HEK293 (cell line): ENCODE data around the gene RAB8A.

Experiments
- HOXD13 ChIP-seq: sonication (generic); formaldehyde crosslinking; IDR thresholded peaks from 2 replicates; pipeline ENCODE4 v1.8.0; 2022; ENCODE audit warnings: missing genetic modification reagents, borderline replicate concordance
- ZBTB21 ChIP-seq: fragments of 450-650 bp; formaldehyde crosslinking; IDR thresholded peaks from 2 replicates; pipeline ENCODE4 v1.5.1; 2017; ENCODE audit warnings: missing biosample characterization, missing genetic modification characterization
- ZBTB48 ChIP-seq: fragments of 450-650 bp; formaldehyde crosslinking; IDR thresholded peaks from 2 replicates; pipeline ENCODE4 v1.5.1; 2016; ENCODE audit warnings: missing biosample characterization, missing genetic modification characterization
- ZFP3 ChIP-seq: fragments of 450-650 bp; formaldehyde crosslinking; IDR thresholded peaks from 2 replicates; pipeline ENCODE4 v1.5.1; 2016; ENCODE audit warnings: low read depth, missing biosample characterization, missing genetic modification characterization
- ZNF132 ChIP-seq: fragments of 450-650 bp; formaldehyde crosslinking; IDR thresholded peaks from 2 replicates; pipeline ENCODE4 v1.5.1; 2017; ENCODE audit warnings: missing biosample characterization, missing genetic modification characterization, borderline replicate concordance
- ZNF211 ChIP-seq: fragments of 450-650 bp; formaldehyde crosslinking; IDR thresholded peaks from 2 replicates; pipeline ENCODE4 v1.5.1; 2016; ENCODE audit warnings: low read depth, missing biosample characterization, missing genetic modification characterization
- ZNF24 ChIP-seq: fragments of 450-650 bp; formaldehyde crosslinking; IDR thresholded peaks from 2 replicates; pipeline ENCODE4 v1.5.1; 2016; ENCODE audit warnings: missing biosample characterization, missing genetic modification characterization
- ZNF274 ChIP-seq, 2 experiments: fragments of 200-500 bp in 1 of 2; fragments of 450-650 bp in 1 of 2; sonication (Bioruptor generic) in 1 of 2; formaldehyde crosslinking in 1 of 2; IDR thresholded peaks; 2 replicates each; pipeline versions ENCODE4 v1.5.1 to v1.6.1; 2014 to 2016; ENCODE audit warnings: borderline replicate concordance in 1 of 2, inconsistent platforms in 1 of 2, low read length in 1 of 2, missing biosample characterization in 1 of 2, missing genetic modification characterization in 1 of 2
- ZNF280D ChIP-seq: fragments of 450-650 bp; formaldehyde crosslinking; IDR thresholded peaks from 2 replicates; pipeline ENCODE4 v1.5.1; 2016; ENCODE audit warnings: missing biosample characterization, missing genetic modification characterization
- ZNF335 ChIP-seq: fragments of 450-650 bp; formaldehyde crosslinking; conservative IDR thresholded peaks from 2 replicates; pipeline ENCODE4 v1.5.1; 2016; ENCODE audit warnings: missing biosample characterization, missing genetic modification characterization
- ZNF416 ChIP-seq: fragments of 450-650 bp; formaldehyde crosslinking; IDR thresholded peaks from 2 replicates; pipeline ENCODE4 v1.5.1; 2016; ENCODE audit warnings: missing biosample characterization, missing genetic modification characterization
- ZNF426 ChIP-seq: fragments of 450-650 bp; formaldehyde crosslinking; IDR thresholded peaks from 2 replicates; pipeline ENCODE4 v1.5.1; 2017; ENCODE audit warnings: missing biosample characterization, missing genetic modification characterization, mild to moderate bottlenecking, inconsistent platforms, moderate library complexity
- ZNF560 ChIP-seq: fragments of 450-650 bp; formaldehyde crosslinking; IDR thresholded peaks from 2 replicates; pipeline ENCODE4 v1.5.1; 2017; ENCODE audit warnings: missing biosample characterization, missing genetic modification characterization, borderline replicate concordance
- ZNF621 ChIP-seq: fragments of 450-650 bp; formaldehyde crosslinking; IDR thresholded peaks from 2 replicates; pipeline ENCODE4 v1.5.1; 2017; ENCODE audit warnings: missing biosample characterization, missing genetic modification characterization
- ZNF623 ChIP-seq: fragments of 450-650 bp; formaldehyde crosslinking; IDR thresholded peaks from 2 replicates; pipeline ENCODE4 v1.5.1; 2016; ENCODE audit warnings: missing biosample characterization, missing genetic modification characterization
- ZNF664 ChIP-seq: fragments of 450-650 bp; formaldehyde crosslinking; IDR thresholded peaks from 2 replicates; pipeline ENCODE4 v1.5.1; 2016; ENCODE audit warnings: missing biosample characterization, missing genetic modification characterization
- ZNF747 ChIP-seq: fragments of 450-650 bp; formaldehyde crosslinking; IDR thresholded peaks from 2 replicates; pipeline ENCODE4 v1.5.1; 2016; ENCODE audit warnings: missing biosample characterization, missing genetic modification characterization
- ZNF785 ChIP-seq: fragments of 450-650 bp; formaldehyde crosslinking; IDR thresholded peaks from 2 replicates; pipeline ENCODE4 v1.5.1; 2016; ENCODE audit warnings: missing biosample characterization, missing genetic modification characterization
- ZSCAN16 ChIP-seq: fragments of 450-650 bp; formaldehyde crosslinking; IDR thresholded peaks from 2 replicates; pipeline ENCODE4 v1.5.1; 2016; ENCODE audit warnings: missing biosample characterization, missing genetic modification characterization
- ZSCAN18 ChIP-seq: fragments of 450-650 bp; formaldehyde crosslinking; IDR thresholded peaks from 2 replicates; pipeline ENCODE4 v1.5.1; 2016; ENCODE audit warnings: missing biosample characterization, missing genetic modification characterization
- ZSCAN30 ChIP-seq: fragments of 450-650 bp; IDR thresholded peaks from 2 replicates; pipeline ENCODE4 v1.5.1; 2018; ENCODE audit warnings: missing biosample characterization, mild to moderate bottlenecking, missing genetic modification characterization, moderate library complexity
- TF ChIP-seq, protein P1 (sequence below): fragments of 450-650 bp; formaldehyde crosslinking; IDR thresholded peaks from 2 replicates; pipeline ENCODE4 v1.5.1; 2016; ENCODE audit warnings: missing biosample characterization, missing genetic modification characterization
- TF ChIP-seq, protein P2 (sequence below): fragments of 450-650 bp; formaldehyde crosslinking; IDR thresholded peaks from 2 replicates; pipeline ENCODE4 v1.5.1; 2017; ENCODE audit warnings: missing biosample characterization, missing genetic modification characterization
- TF ChIP-seq, protein P3 (sequence below): fragments of 450-650 bp; formaldehyde crosslinking; IDR thresholded peaks from 2 replicates; pipeline ENCODE4 v1.5.1; 2016; ENCODE audit warnings: missing biosample characterization, missing genetic modification characterization
- TF ChIP-seq, protein P4 (sequence below): fragments of 450-650 bp; formaldehyde crosslinking; IDR thresholded peaks from 2 replicates; pipeline ENCODE4 v1.5.1; 2016; ENCODE audit warnings: missing biosample characterization, missing genetic modification characterization

The RAB8A gene

DNA sequence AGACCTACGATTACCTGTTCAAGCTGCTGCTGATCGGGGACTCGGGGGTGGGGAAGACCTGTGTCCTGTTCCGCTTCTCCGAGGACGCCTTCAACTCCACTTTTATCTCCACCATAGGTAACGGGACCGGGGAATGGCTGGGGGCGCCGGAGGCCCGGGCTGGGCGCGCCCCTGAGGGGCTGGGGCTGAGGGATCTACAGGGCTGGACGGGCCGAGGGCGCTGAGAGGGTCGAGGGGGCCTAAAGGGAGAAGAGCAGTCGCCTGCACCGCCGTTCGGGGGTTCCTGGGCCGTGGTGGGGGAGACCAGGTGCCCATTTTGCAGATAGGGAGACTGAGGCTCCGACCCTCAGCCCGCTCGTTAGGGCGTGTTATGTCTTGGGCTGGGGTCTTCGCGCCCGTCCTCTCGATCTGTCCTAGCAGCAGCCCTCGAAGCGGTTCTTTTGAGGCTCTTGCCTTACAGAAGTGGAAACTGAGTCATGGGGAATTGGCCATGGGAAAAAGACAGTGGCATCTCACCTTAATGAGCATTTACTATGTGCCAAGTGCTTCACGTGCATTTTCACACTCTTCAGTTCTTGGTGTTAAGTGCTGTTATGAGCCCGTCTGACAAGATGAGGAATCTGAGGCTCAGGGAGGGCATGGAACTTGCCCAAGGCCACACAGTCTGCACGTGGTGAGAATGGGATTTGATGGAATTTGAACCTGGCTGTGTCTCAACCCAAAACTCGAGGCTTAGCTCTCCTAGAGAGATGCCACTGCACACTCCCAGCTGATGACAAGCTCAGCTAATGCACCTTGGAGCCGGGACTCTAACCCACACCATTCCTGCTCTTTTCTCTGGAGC, 442 bp downstream of the RAB8A start (continued):
- TF ChIP-seq, protein P1, sequence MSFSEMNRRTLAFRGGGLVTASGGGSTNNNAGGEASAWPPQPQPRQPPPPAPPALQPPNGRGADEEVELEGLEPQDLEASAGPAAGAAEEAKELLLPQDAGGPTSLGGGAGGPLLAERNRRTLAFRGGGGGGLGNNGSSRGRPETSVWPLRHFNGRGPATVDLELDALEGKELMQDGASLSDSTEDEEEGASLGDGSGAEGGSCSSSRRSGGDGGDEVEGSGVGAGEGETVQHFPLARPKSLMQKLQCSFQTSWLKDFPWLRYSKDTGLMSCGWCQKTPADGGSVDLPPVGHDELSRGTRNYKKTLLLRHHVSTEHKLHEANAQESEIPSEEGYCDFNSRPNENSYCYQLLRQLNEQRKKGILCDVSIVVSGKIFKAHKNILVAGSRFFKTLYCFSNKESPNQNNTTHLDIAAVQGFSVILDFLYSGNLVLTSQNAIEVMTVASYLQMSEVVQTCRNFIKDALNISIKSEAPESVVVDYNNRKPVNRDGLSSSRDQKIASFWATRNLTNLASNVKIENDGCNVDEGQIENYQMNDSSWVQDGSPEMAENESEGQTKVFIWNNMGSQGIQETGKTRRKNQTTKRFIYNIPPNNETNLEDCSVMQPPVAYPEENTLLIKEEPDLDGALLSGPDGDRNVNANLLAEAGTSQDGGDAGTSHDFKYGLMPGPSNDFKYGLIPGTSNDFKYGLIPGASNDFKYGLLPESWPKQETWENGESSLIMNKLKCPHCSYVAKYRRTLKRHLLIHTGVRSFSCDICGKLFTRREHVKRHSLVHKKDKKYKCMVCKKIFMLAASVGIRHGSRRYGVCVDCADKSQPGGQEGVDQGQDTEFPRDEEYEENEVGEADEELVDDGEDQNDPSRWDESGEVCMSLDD (tag by site-specific recombination) = 0 out of 2 replicates have a peak, but pooled peaks have one; percentile 13
- TF ChIP-seq HOXD13 (CRISPR knock-in tag) (no peak), ZNF621 (tag by site-specific recombination) (no peak), ZNF623 (tag by site-specific recombination) (peak; percentile 27; the same call in 1 of the 2 replicates), ZNF747 (no peak), ZNF274 (IDR thresholded peaks at IDR 0.05; ENCODE audit: low read length) (no peak), ZNF274 (tag by site-specific recombination; IDR thresholded peaks at IDR 0.05; ENCODE audit: borderline replicate concordance) (no peak), ZNF785 (tag by site-specific recombination) (no peak), ZNF335 (tag by site-specific recombination) (peak; percentile 38; the same call in 1 of the 2 replicates), ZNF426 (tag by site-specific recombination) (no peak), ZSCAN16 (tag by site-specific recombination) (no peak), ZNF560 (tag by site-specific recombination) (no peak), ZFP3 (tag by site-specific recombination) (no peak), ZNF132 (tag by site-specific recombination) (no peak), ZNF211 (tag by site-specific recombination) (no peak), ZNF24 (tag by site-specific recombination) (peak; percentile 62; the same call in 1 of the 2 replicates), ZNF280D (tag by site-specific recombination) (peak; percentile 65; the same call in 1 of the 2 replicates), ZBTB21 (tag by site-specific recombination) (0 out of 2 replicates have a peak, but pooled peaks have one; percentile 28), ZBTB48 (tag by site-specific recombination) (peak; percentile 30; the same call in 1 of the 2 replicates), ZSCAN18 (tag by site-specific recombination) (0 out of 2 replicates have a peak, but pooled peaks have one; percentile 28), ZSCAN30 (0 out of 2 replicates have a peak, but pooled peaks have one; percentile 24), ZNF416 (tag by site-specific recombination) (no peak), ZNF664 (tag by site-specific recombination) (peak; percentile 96)
- TF ChIP-seq, protein P2, sequence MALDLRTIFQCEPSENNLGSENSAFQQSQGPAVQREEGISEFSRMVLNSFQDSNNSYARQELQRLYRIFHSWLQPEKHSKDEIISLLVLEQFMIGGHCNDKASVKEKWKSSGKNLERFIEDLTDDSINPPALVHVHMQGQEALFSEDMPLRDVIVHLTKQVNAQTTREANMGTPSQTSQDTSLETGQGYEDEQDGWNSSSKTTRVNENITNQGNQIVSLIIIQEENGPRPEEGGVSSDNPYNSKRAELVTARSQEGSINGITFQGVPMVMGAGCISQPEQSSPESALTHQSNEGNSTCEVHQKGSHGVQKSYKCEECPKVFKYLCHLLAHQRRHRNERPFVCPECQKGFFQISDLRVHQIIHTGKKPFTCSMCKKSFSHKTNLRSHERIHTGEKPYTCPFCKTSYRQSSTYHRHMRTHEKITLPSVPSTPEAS (tag by site-specific recombination) = no peak
- TF ChIP-seq, protein P3, sequence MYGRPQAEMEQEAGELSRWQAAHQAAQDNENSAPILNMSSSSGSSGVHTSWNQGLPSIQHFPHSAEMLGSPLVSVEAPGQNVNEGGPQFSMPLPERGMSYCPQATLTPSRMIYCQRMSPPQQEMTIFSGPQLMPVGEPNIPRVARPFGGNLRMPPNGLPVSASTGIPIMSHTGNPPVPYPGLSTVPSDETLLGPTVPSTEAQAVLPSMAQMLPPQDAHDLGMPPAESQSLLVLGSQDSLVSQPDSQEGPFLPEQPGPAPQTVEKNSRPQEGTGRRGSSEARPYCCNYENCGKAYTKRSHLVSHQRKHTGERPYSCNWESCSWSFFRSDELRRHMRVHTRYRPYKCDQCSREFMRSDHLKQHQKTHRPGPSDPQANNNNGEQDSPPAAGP (tag by site-specific recombination) = peak; percentile 38; the same call in 1 of the 2 replicates
- TF ChIP-seq, protein P4, sequence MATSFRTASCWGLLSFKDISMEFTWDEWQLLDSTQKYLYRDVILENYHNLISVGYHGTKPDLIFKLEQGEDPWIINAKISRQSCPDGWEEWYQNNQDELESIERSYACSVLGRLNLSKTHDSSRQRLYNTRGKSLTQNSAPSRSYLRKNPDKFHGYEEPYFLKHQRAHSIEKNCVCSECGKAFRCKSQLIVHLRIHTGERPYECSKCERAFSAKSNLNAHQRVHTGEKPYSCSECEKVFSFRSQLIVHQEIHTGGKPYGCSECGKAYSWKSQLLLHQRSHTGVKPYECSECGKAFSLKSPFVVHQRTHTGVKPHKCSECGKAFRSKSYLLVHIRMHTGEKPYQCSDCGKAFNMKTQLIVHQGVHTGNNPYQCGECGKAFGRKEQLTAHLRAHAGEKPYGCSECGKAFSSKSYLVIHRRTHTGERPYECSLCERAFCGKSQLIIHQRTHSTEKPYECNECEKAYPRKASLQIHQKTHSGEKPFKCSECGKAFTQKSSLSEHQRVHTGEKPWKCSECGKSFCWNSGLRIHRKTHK (tag by site-specific recombination) = no peak
